Astrocyte (in vitro differentiated cells and primary cell): ENCODE data around the gene ELMO1. TPM values are rescaled to one million over a fixed set of nuclear protein-coding genes. Genes with fewer than 3 reads are reported as not detected.

Experiments
- DNase-seq: peaks from one replicate; pipeline ENCODE4 v3.0.0-alpha.2; 2010; ENCODE audit warnings: low read depth
- FAIRE-seq: peaks from 2 replicates; lab custom pipeline; 2011; peaks lifted over from hg19 to GRCh38; lab: Jason Lieb, UNC
- H2AFZ ChIP-seq: 2 replicates; pipeline ENCODE4 v1.6.0; 2012; ENCODE audit warnings: low read depth, low read length, inconsistent platforms
- H3K27ac ChIP-seq: 2 replicates; pipeline ENCODE4 v1.5.1; 2011; ENCODE audit warnings: low read depth, low read length, inconsistent platforms
- H3K27me3 ChIP-seq: 2 replicates; pipeline ENCODE4 v1.6.0; 2011; ENCODE audit warnings: low read length, inconsistent platforms; ENCODE audit not compliant: insufficient read depth
- H3K36me3 ChIP-seq: 2 replicates; pipeline ENCODE4 v1.5.1; 2011; ENCODE audit warnings: low read length, inconsistent platforms; ENCODE audit not compliant: insufficient read depth
- H3K4me1 ChIP-seq: 2 replicates; pipeline ENCODE4 v1.5.1; 2011; ENCODE audit warnings: low read length, inconsistent platforms; ENCODE audit not compliant: insufficient read depth
- H3K4me2 ChIP-seq: 2 replicates; pipeline ENCODE4 v1.6.0; 2012; ENCODE audit warnings: low read length, inconsistent platforms
- H3K4me3 ChIP-seq: 2 replicates; pipeline ENCODE4 v1.5.1; 2011; ENCODE audit warnings: low read depth, mild to moderate bottlenecking, low read length, inconsistent platforms; ENCODE audit not compliant: insufficient read depth
- H3K79me2 ChIP-seq: 2 replicates; pipeline ENCODE4 v1.6.0; 2012; ENCODE audit warnings: mild to moderate bottlenecking, low read length, inconsistent platforms; ENCODE audit not compliant: insufficient read depth
- H3K9ac ChIP-seq: 2 replicates; pipeline ENCODE4 v1.6.0; 2012; ENCODE audit warnings: mild to moderate bottlenecking, low read length, inconsistent platforms
- H3K9me3 ChIP-seq: 2 replicates; pipeline ENCODE4 v1.5.1; 2012; ENCODE audit warnings: low read depth, mild to moderate bottlenecking, low read length, inconsistent platforms; ENCODE audit not compliant: insufficient read depth
- H4K20me1 ChIP-seq: 2 replicates; pipeline ENCODE4 v1.6.0; 2012; ENCODE audit warnings: low read length, inconsistent platforms; ENCODE audit not compliant: insufficient read depth
- H3K27ac Mint-ChIP-seq: one replicate; pipeline ENCODE4 v1.8.0; 2021; ENCODE audit warnings: mild to moderate bottlenecking, mixed read lengths; ENCODE audit not compliant: unreplicated experiment
- H3K27me3 Mint-ChIP-seq: one replicate; pipeline ENCODE4 v1.8.0; 2021; ENCODE audit warnings: low read depth, mixed read lengths; ENCODE audit not compliant: unreplicated experiment
- H3K36me3 Mint-ChIP-seq: one replicate; pipeline ENCODE4 v1.8.0; 2021; ENCODE audit warnings: low read depth, mixed read lengths; ENCODE audit not compliant: unreplicated experiment
- H3K4me1 Mint-ChIP-seq: one replicate; pipeline ENCODE4 v1.8.0; 2021; ENCODE audit warnings: low read depth, mixed read lengths; ENCODE audit not compliant: unreplicated experiment
- H3K4me3 Mint-ChIP-seq: one replicate; pipeline ENCODE4 v1.8.0; 2021; ENCODE audit warnings: mild to moderate bottlenecking, moderate library complexity, mixed read lengths; ENCODE audit not compliant: unreplicated experiment
- H3K9me3 Mint-ChIP-seq: one replicate; pipeline ENCODE4 v1.8.0; 2021; ENCODE audit warnings: mild to moderate bottlenecking, mixed read lengths; ENCODE audit not compliant: unreplicated experiment
- CTCF ChIP-seq: IDR thresholded peaks from 2 replicates; pipeline ENCODE4 v1.5.1; 2011; ENCODE audit warnings: low read depth, mild to moderate bottlenecking, inconsistent platforms, low read length, moderate library complexity; ENCODE audit not compliant: insufficient read depth
- EZH2 ChIP-seq: IDR thresholded peaks from 2 replicates; pipeline ENCODE4 v1.6.1; 2012; ENCODE audit warnings: mild to moderate bottlenecking, low read length, inconsistent platforms; ENCODE audit not compliant: insufficient read depth
- total RNA-seq: library from RNA; stranded (reverse); gene quantifications from 2 replicates; pipeline ENCODE4 v1.2.1, GENCODE V29; 2021

Gene ELMO1
- total RNA-seq, 1 donor from 2014 or later, result 20.4 TPM

GRCh38 chr7:37318541-37318940 lies 130.1 kb downstream of the ELMO1 start:
- Mint-ChIP-seq H3K9me3 (no peaks in the 10 kb centered on the region), H3K4me3 (no peak overlapping the region), H3K27me3 (no peaks in the 10 kb centered on the region), H3K4me1 (no peaks in the 10 kb centered on the region), H3K27ac (no peak overlapping the region), H3K36me3 (no peaks in the 10 kb centered on the region)
- DNase-seq, result no peak
- Histone ChIP-seq H3K4me2 (no peak overlapping the region), H3K9me3 (no peaks in the 10 kb centered on the region), H3K27ac (no peak overlapping the region), H3K36me3 (no peaks in the 10 kb centered on the region), H2AFZ (no peak overlapping the region), H4K20me1 (no peaks in the 10 kb centered on the region), H3K9ac (no peak overlapping the region), H3K4me1 (no peaks in the 10 kb centered on the region), H3K79me2 (no peaks in the 10 kb centered on the region), H3K27me3 (no peaks in the 10 kb centered on the region), H3K4me3 (no peak overlapping the region)
- no peak for TF ChIP-seq CTCF
- no peak for TF ChIP-seq EZH2
- FAIRE-seq, result no peak

- H2AFZ ChIP-seq, result no peak overlapping the region
- Mint-ChIP-seq H3K36me3 (no peaks in the 10 kb centered on the region), H3K9me3 (no peaks in the 10 kb centered on the region), H3K27me3 (no peaks in the 10 kb centered on the region), H3K27ac (no peak overlapping the region), H3K4me3 (no peak overlapping the region), H3K4me1 (peaks cover 10% of the 10 kb centered on the region)
- no peaks in the 10 kb centered on the region for H3K79me2 ChIP-seq
- H3K9me3 ChIP-seq, result no peaks in the 10 kb centered on the region
- no peak for FAIRE-seq
- no peaks in the 10 kb centered on the region for H4K20me1 ChIP-seq
- no peak for TF ChIP-seq CTCF
- no peaks in the 10 kb centered on the region for H3K27me3 ChIP-seq
- no peak overlapping the region for H3K9ac ChIP-seq
- no peaks in the 10 kb centered on the region for H3K4me1 ChIP-seq
- no peak overlapping the region for H3K4me3 ChIP-seq
- no peak for DNase-seq
- H3K4me2 ChIP-seq, result no peak overlapping the region
- H3K27ac ChIP-seq, result no peak overlapping the region
- H3K36me3 ChIP-seq, result no peaks in the 10 kb centered on the region
Observed at GRCh38 chr7:37315772-37316715, 132.6 kb downstream of the ELMO1 start.

- FAIRE-seq (no peak), DNase-seq (no peak)
- Histone ChIP-seq H3K4me1 (no peaks in the 10 kb centered on the region), H3K4me2 (no peak overlapping the region), H3K36me3 (no peaks in the 10 kb centered on the region), H3K27ac (no peak overlapping the region), H3K9me3 (no peaks in the 10 kb centered on the region), H3K27me3 (no peaks in the 10 kb centered on the region), H3K79me2 (no peaks in the 10 kb centered on the region), H3K9ac (no peak overlapping the region), H3K4me3 (no peak overlapping the region), H4K20me1 (no peaks in the 10 kb centered on the region), H2AFZ (no peak overlapping the region)
- H3K4me1 Mint-ChIP-seq, result peaks cover 14% of the 10 kb centered on the region
- no peaks in the 10 kb centered on the region for H3K27me3 Mint-ChIP-seq
- no peak overlapping the region for H3K4me3 Mint-ChIP-seq
- peaks cover 6% of the 10 kb centered on the region for H3K36me3 Mint-ChIP-seq
- no peak overlapping the region for H3K27ac Mint-ChIP-seq
- H3K9me3 Mint-ChIP-seq, result no peaks in the 10 kb centered on the region
- TF ChIP-seq EZH2 (no peak), CTCF (no peak)
Observed at GRCh38 chr7:37312608-37313007, 136.1 kb downstream of the ELMO1 start.
